BLaER1 (cell line): ENCODE results near the gene NUP133.

ENCODE experiments used
- H3K27ac ChIP-seq: shearing (Covaris generic); formaldehyde crosslinking; 2 replicates; pipeline ENCODE4 v1.8.1; 2022
- H3K27me3 ChIP-seq: shearing (Covaris generic); formaldehyde crosslinking; 2 replicates; pipeline ENCODE4 v1.8.1; 2022
- H3K36me3 ChIP-seq: shearing (Covaris generic); formaldehyde crosslinking; 2 replicates; pipeline ENCODE4 v1.8.1; 2022
- H3K4me1 ChIP-seq: shearing (Covaris generic); formaldehyde crosslinking; 2 replicates; pipeline ENCODE4 v1.8.1; 2022
- H3K4me2 ChIP-seq: shearing (Covaris generic); formaldehyde crosslinking; 2 replicates; pipeline ENCODE4 v1.8.1; 2022
- H3K4me3 ChIP-seq: shearing (Covaris generic); formaldehyde crosslinking; 2 replicates; pipeline ENCODE4 v1.8.1; 2022
- H3K9ac ChIP-seq: shearing (Covaris generic); formaldehyde crosslinking; 2 replicates; pipeline ENCODE4 v1.8.1; 2022
- H3K9me3 ChIP-seq: shearing (Covaris generic); formaldehyde crosslinking; 2 replicates; pipeline ENCODE4 v1.8.1; 2022
- H4K20me1 ChIP-seq: shearing (Covaris generic); formaldehyde crosslinking; 2 replicates; pipeline ENCODE4 v1.8.1; 2022
- Cebpa-rat ChIP-seq: shearing (Covaris generic); IDR thresholded peaks from 2 replicates; pipeline ENCODE4 v1.8.1; 2022

Gene NUP133

GRCh38 chr1:229509576-229509975 lies 1.4 kb upstream of the NUP133 start:
- H3K4me2 ChIP-seq, result peak overlapping the region; percentile 89
- H3K4me3 ChIP-seq, result no peak overlapping the region
- H3K36me3 ChIP-seq, result peaks cover 14% of the 10 kb centered on the region
- H3K9me3 ChIP-seq, result no peaks in the 10 kb centered on the region
- TF ChIP-seq Cebpa-rat, result no peak
- H4K20me1 ChIP-seq, result no peaks in the 10 kb centered on the region; the same call in 1 of the 2 replicates
- H3K27me3 ChIP-seq, result no peaks in the 10 kb centered on the region
- no peak overlapping the region for H3K27ac ChIP-seq
- peaks cover 31% of the 10 kb centered on the region for H3K4me1 ChIP-seq
- no peak overlapping the region for H3K9ac ChIP-seq

GRCh38 chr1:229508823-229509337 lies 739 bp upstream of the NUP133 start:
- Histone ChIP-seq H3K9ac (peak overlapping the region; percentile 92), H3K4me3 (peak overlapping the region; percentile 96), H4K20me1 (no peaks in the 10 kb centered on the region; the same call in 1 of the 2 replicates), H3K9me3 (no peaks in the 10 kb centered on the region), H3K27ac (peak overlapping the region; percentile 90), H3K4me1 (peaks cover 31% of the 10 kb centered on the region), H3K36me3 (peaks cover 17% of the 10 kb centered on the region), H3K27me3 (no peaks in the 10 kb centered on the region), H3K4me2 (peak overlapping the region; percentile 89)
- TF ChIP-seq Cebpa-rat, result no peak

GRCh38 chr1:229507502-229507901 lies 639 bp downstream of the NUP133 start:
- no peaks in the 10 kb centered on the region for H3K27me3 ChIP-seq

GRCh38 chr1:229506633-229507032 lies 1.5 kb downstream of the NUP133 start:
- Histone ChIP-seq H4K20me1 (no peaks in the 10 kb centered on the region; the same call in 1 of the 2 replicates), H3K36me3 (peaks cover 35% of the 10 kb centered on the region), H3K27ac (no peak overlapping the region), H3K27me3 (no peaks in the 10 kb centered on the region), H3K4me2 (peak overlapping the region; percentile 89), H3K9ac (no peak overlapping the region; the same call in 1 of the 2 replicates), H3K4me3 (peak overlapping the region; percentile 96; the same call in 1 of the 2 replicates), H3K4me1 (peaks cover 31% of the 10 kb centered on the region), H3K9me3 (no peaks in the 10 kb centered on the region)
- TF ChIP-seq Cebpa-rat, result no peak

More at GRCh38 chr1:229507502-229507901, 639 bp downstream of the NUP133 start:
- Histone ChIP-seq H3K4me3 (peak overlapping the region; percentile 96), H3K27ac (peak overlapping the region; percentile 90), H3K36me3 (peaks cover 26% of the 10 kb centered on the region), H3K9ac (peak overlapping the region; percentile 92), H3K9me3 (no peaks in the 10 kb centered on the region), H4K20me1 (no peaks in the 10 kb centered on the region; the same call in 1 of the 2 replicates), H3K4me1 (peaks cover 31% of the 10 kb centered on the region), H3K4me2 (peak overlapping the region; percentile 89)
- no peak for TF ChIP-seq Cebpa-rat

GRCh38 chr1:229495782-229496181 lies 12.4 kb downstream of the NUP133 start:
- Histone ChIP-seq H3K27me3 (no peaks in the 10 kb centered on the region), H3K4me1 (no peaks in the 10 kb centered on the region), H3K4me2 (no peak overlapping the region), H4K20me1 (no peaks in the 10 kb centered on the region), H3K4me3 (no peak overlapping the region), H3K27ac (no peak overlapping the region), H3K36me3 (peaks cover 98% of the 10 kb centered on the region), H3K9ac (no peak overlapping the region), H3K9me3 (no peaks in the 10 kb centered on the region)
- no peak for TF ChIP-seq Cebpa-rat

GRCh38 chr1:229487181-229487580 lies 21.0 kb downstream of the NUP133 start:
- Histone ChIP-seq H3K4me1 (no peaks in the 10 kb centered on the region), H3K9me3 (no peaks in the 10 kb centered on the region), H3K27me3 (no peaks in the 10 kb centered on the region), H3K27ac (no peak overlapping the region), H4K20me1 (peaks cover 5% of the 10 kb centered on the region; the same call in 1 of the 2 replicates), H3K36me3 (peaks cover 92% of the 10 kb centered on the region), H3K4me2 (no peak overlapping the region), H3K4me3 (no peak overlapping the region), H3K9ac (no peak overlapping the region)
- no peak for TF ChIP-seq Cebpa-rat

GRCh38 chr1:229485318-229485717 lies 22.8 kb downstream of the NUP133 start:
- Histone ChIP-seq H3K27me3 (no peaks in the 10 kb centered on the region), H3K36me3 (peaks cover 84% of the 10 kb centered on the region), H4K20me1 (peaks cover 5% of the 10 kb centered on the region; the same call in 1 of the 2 replicates), H3K9ac (no peak overlapping the region), H3K4me1 (peaks cover 16% of the 10 kb centered on the region), H3K4me3 (no peak overlapping the region), H3K9me3 (no peaks in the 10 kb centered on the region), H3K4me2 (no peak overlapping the region), H3K27ac (no peak overlapping the region)
- no peak for TF ChIP-seq Cebpa-rat

- peaks cover 5% of the 10 kb centered on the region; the same call in 1 of the 2 replicates for H4K20me1 ChIP-seq
- no peak overlapping the region for H3K27ac ChIP-seq
- peaks cover 34% of the 10 kb centered on the region for H3K4me1 ChIP-seq
- H3K9me3 ChIP-seq, result no peaks in the 10 kb centered on the region
- no peak overlapping the region for H3K9ac ChIP-seq
- no peak overlapping the region for H3K4me3 ChIP-seq
- TF ChIP-seq Cebpa-rat, result no peak
- peaks cover 80% of the 10 kb centered on the region for H3K36me3 ChIP-seq
- H3K4me2 ChIP-seq, result no peak overlapping the region
- H3K27me3 ChIP-seq, result no peaks in the 10 kb centered on the region
Measured at GRCh38 chr1:229482511-229482910, 25.6 kb downstream of the NUP133 start.

GRCh38 chr1:229480495-229480894 lies 27.6 kb downstream of the NUP133 start:
- Histone ChIP-seq H3K9ac (no peak overlapping the region), H3K4me3 (no peak overlapping the region), H3K4me2 (peak overlapping the region; percentile 62), H3K36me3 (peaks cover 80% of the 10 kb centered on the region), H3K27ac (peak overlapping the region; percentile 56), H3K9me3 (no peaks in the 10 kb centered on the region), H3K27me3 (no peaks in the 10 kb centered on the region), H4K20me1 (peaks cover 5% of the 10 kb centered on the region; the same call in 1 of the 2 replicates), H3K4me1 (peaks cover 34% of the 10 kb centered on the region)
- no peak for TF ChIP-seq Cebpa-rat

- no peak for TF ChIP-seq Cebpa-rat
- Histone ChIP-seq H3K4me3 (no peak overlapping the region), H3K4me1 (peaks cover 34% of the 10 kb centered on the region), H3K27me3 (no peaks in the 10 kb centered on the region), H3K4me2 (peak overlapping the region; percentile 62), H3K27ac (peak overlapping the region; percentile 56), H3K9ac (no peak overlapping the region; the same call in 1 of the 2 replicates), H3K36me3 (peaks cover 81% of the 10 kb centered on the region), H3K9me3 (no peaks in the 10 kb centered on the region), H4K20me1 (peaks cover 5% of the 10 kb centered on the region; the same call in 1 of the 2 replicates)
Measured at GRCh38 chr1:229479660-229480399, 28.3 kb downstream of the NUP133 start.
